B cell (primary cell): ENCODE measurements around the gene HIPK4. TPM values are rescaled to one million over a fixed set of nuclear protein-coding genes. Genes with fewer than 3 reads are reported as not detected.

Experiments
- ATAC-seq: fragments of 200-7000 bp; cut with Tn5 transposase; one replicate; pipeline ENCODE4 v1.10.0; 2021; ENCODE audit warnings: low read depth, mild to moderate bottlenecking, moderate number of reproducible peaks, moderate library complexity
- CTCF ChIA-PET: fragments of 350-600 bp; sonication (Branson Sonifier 250); formaldehyde crosslinking; loops from one replicate; lab custom pipeline; 2021; ENCODE audit warnings: antibody characterized with exemption, inconsistent platforms; lab: Charles Lee
- POLR2A ChIA-PET: fragments of 350-600 bp; sonication (Branson Sonifier 250); formaldehyde crosslinking; loops from one replicate; lab custom pipeline; 2021; ENCODE audit warnings: antibody characterized with exemption; lab: Charles Lee
- DNase-seq: peaks from one replicate; pipeline ENCODE4 v3.0.0; 2013
- H2AFZ ChIP-seq: 2 replicates; pipeline ENCODE4 v1.6.1; 2012; ENCODE audit warnings: mild to moderate bottlenecking, low read depth, low read length; ENCODE audit not compliant: insufficient read depth, poor library complexity, severe bottlenecking
- H3K27ac ChIP-seq, 2 donors: 1 replicate in 1 of 2; 2 replicates in 1 of 2; pipeline ENCODE4 v1.5.1; 2012 to 2013; ENCODE audit warnings: low read length in 2 of 2, mild to moderate bottlenecking in 2 of 2, moderate library complexity in 1 of 2
- H3K27me3 ChIP-seq, 4 experiments: fragments of 200-600 bp in 1 of 4; sonication (generic) in 1 of 4; replicated peaks in 1 of 4; 1 replicate in 2 of 4; 2 replicates in 2 of 4; pipeline versions ENCODE4 v1.6.1 to v1.7.0; 2013 to 2016; ENCODE audit warnings: low read length in 3 of 4, mild to moderate bottlenecking in 2 of 4, mixed read lengths in 1 of 4, moderate library complexity in 1 of 4; ENCODE audit not compliant: insufficient read depth in 4 of 4, control insufficient read depth in 3 of 4; ENCODE audit errors: control extremely low read depth in 1 of 4
- H3K36me3 ChIP-seq, 2 experiments: replicated peaks in 1 of 2; 1 replicate in 1 of 2; 2 replicates in 1 of 2; pipeline versions ENCODE4 v1.6.1 to v1.7.1; 2013; ENCODE audit warnings: low read length in 1 of 2; ENCODE audit not compliant: insufficient read depth in 2 of 2, control insufficient read depth in 1 of 2; ENCODE audit errors: control extremely low read depth in 1 of 2, extremely low read depth in 1 of 2
- H3K4me1 ChIP-seq, 2 donors: fragments of 200-600 bp in 1 of 2; sonication (generic) in 1 of 2; 1 replicate in 1 of 2; 2 replicates in 1 of 2; pipeline versions ENCODE4 v1.5.1 to v1.6.1; 2013 to 2017; ENCODE audit warnings: low read length in 2 of 2; ENCODE audit not compliant: control insufficient read depth in 2 of 2, insufficient read depth in 2 of 2
- H3K4me2 ChIP-seq: replicated peaks from 2 replicates; pipeline ENCODE3; 2012; ENCODE audit warnings: mild to moderate bottlenecking, low read depth, low read length; ENCODE audit not compliant: poor library complexity, severe bottlenecking
- H3K4me3 ChIP-seq, 5 experiments: fragments of 200-600 bp in 1 of 5; sonication (generic) in 1 of 5; 1 replicate in 3 of 5; 2 replicates in 2 of 5; pipeline versions ENCODE4 v1.5.1 to v1.7.0; 2011 to 2016; ENCODE audit warnings: low read length in 4 of 5, mild to moderate bottlenecking in 4 of 5, low read depth in 2 of 5, control low read depth in 1 of 5, moderate library complexity in 1 of 5; ENCODE audit not compliant: insufficient read depth in 1 of 5; ENCODE audit errors: control extremely low read depth in 1 of 5, extremely low read depth in 1 of 5
- H3K79me2 ChIP-seq: fragments of 200-600 bp; sonication (generic); one replicate; pipeline ENCODE4 v1.6.0; 2016; ENCODE audit warnings: low read length; ENCODE audit not compliant: control insufficient read depth, insufficient read depth
- H3K9ac ChIP-seq: fragments of 200-600 bp; sonication (generic); 2 replicates; pipeline ENCODE4 v1.6.1; 2017; ENCODE audit warnings: mild to moderate bottlenecking, low read length, moderate library complexity
- H3K9me3 ChIP-seq, 3 donors: one replicate each; pipeline versions ENCODE4 v1.6.1 to v1.7.1; 2013; ENCODE audit warnings: low read length in 2 of 3; ENCODE audit not compliant: control insufficient read depth in 2 of 3, insufficient read depth in 1 of 3; ENCODE audit errors: control extremely low read depth in 1 of 3
- H4K20me1 ChIP-seq: 2 replicates; pipeline ENCODE4 v1.6.0; 2012; ENCODE audit warnings: mild to moderate bottlenecking, low read length; ENCODE audit not compliant: insufficient read depth, control insufficient read depth, poor library complexity, severe bottlenecking
- H3K27ac Mint-ChIP-seq: one replicate; pipeline ENCODE4 v1.8.0; 2021; ENCODE audit warnings: mixed read lengths
- H3K27me3 Mint-ChIP-seq: one replicate; pipeline ENCODE4 v1.8.0; 2021; ENCODE audit warnings: mixed read lengths
- H3K4me1 Mint-ChIP-seq: one replicate; pipeline ENCODE4 v1.8.0; 2021; ENCODE audit warnings: mixed read lengths
- H3K4me3 Mint-ChIP-seq: one replicate; pipeline ENCODE4 v1.8.0; 2021; ENCODE audit warnings: mixed read lengths
- H3K9me3 Mint-ChIP-seq: one replicate; pipeline ENCODE4 v1.8.0; 2022; ENCODE audit warnings: mixed read lengths; ENCODE audit not compliant: insufficient read depth
- CTCF ChIP-seq: fragments of 200-600 bp; IDR thresholded peaks from one replicate; pipeline ENCODE4 v1.8.0; 2022; ENCODE audit warnings: antibody characterized with exemption, mild to moderate bottlenecking
- EZH2 ChIP-seq: IDR thresholded peaks from 2 replicates; pipeline ENCODE4 v1.6.1; 2012; ENCODE audit warnings: borderline replicate concordance, low read depth, mild to moderate bottlenecking, moderate library complexity, low read length; ENCODE audit not compliant: insufficient read depth, poor library complexity, severe bottlenecking
- WGBS: methylation state at CpG from one replicate; pipeline ENCODE4 v1.1.5; 2013; ENCODE audit warnings: missing lambda C conversion rate; ENCODE audit not compliant: insufficient coverage; 5-methylcytosine and 5-hydroxymethylcytosine counted together
- intact Hi-C: fragments of 100-400 bp; cut with micrococcal nuclease; formaldehyde crosslinking; loops from one replicate; pipeline ENCODE4 v1.10.0; 2022
- polyA plus RNA-seq: library from polyadenylated mRNA; depleted of rRNA; stranded (reverse); fragments of >200 nt; gene quantifications from 2 replicates; pipeline ENCODE4 v1.2.3, GENCODE V29; 2012
- total RNA-seq, 2 donors: library from RNA; stranded (reverse); fragments of 120-200 nt in 1 of 2; gene quantifications; 1 replicate in 1 of 2; 2 replicates in 1 of 2; pipeline versions ENCODE4 v1.2.3 to v1.2.4, GENCODE V29; 2013 to 2022

HIPK4 gene
- total and polyA plus RNA-seq, 2 donors (not counting 1 experiment from before 2014, with no cell fraction given) = 0.04 to 0.20 TPM

- ATAC-seq (no peak), DNase-seq (no peak)
- peaks cover 7% of the 10 kb centered on the region for H4K20me1 ChIP-seq
- no peak overlapping the region for H3K9ac ChIP-seq
- H3K27ac ChIP-seq = no peak overlapping the region
- peaks cover 47% of the 10 kb centered on the region for H3K79me2 ChIP-seq
- no peaks in the 10 kb centered on the region for H3K27me3 Mint-ChIP-seq
- TF ChIP-seq CTCF = no peak
- TF ChIP-seq EZH2 = no peak
- no peak overlapping the region for H3K27ac Mint-ChIP-seq
- intact Hi-C loops = no loop called here
- H3K4me3 Mint-ChIP-seq = no peak overlapping the region
- POLR2A ChIA-PET = no interaction called here
- H3K36me3 ChIP-seq = peaks cover 0 to 5% of the 10 kb centered on the region in 2 experiments
- H3K4me2 ChIP-seq = no peak overlapping the region
- no peaks in the 10 kb centered on the region for H3K9me3 ChIP-seq
- H2AFZ ChIP-seq = no peak overlapping the region
- H3K4me1 Mint-ChIP-seq = peaks cover 6% of the 10 kb centered on the region
- CTCF ChIA-PET = interaction anchor here (1.1 kb wide), 1 partner anchor 36 kb away, joined by 3 read pairs; no protein-coding TSS in a partner anchor
- no peaks in the 10 kb centered on the region for H3K4me1 ChIP-seq
- H3K9me3 Mint-ChIP-seq = no peaks in the 10 kb centered on the region
- no peak overlapping the region for H3K4me3 ChIP-seq
- H3K27me3 ChIP-seq = no peaks in the 10 kb centered on the region
- WGBS = 93% methylated on average over 7 of the region's 9 CpGs
Observed at GRCh38 chr19:40341601-40342482, 48.1 kb downstream of the HIPK4 start.
